Thyroid gland (tissue), 4 donors: ENCODE results near the gene GPR63.

Experiments used
- POLR2A ChIP-seq, 2 donors: fragments of 450-650 bp; IDR thresholded peaks; one replicate each; pipeline ENCODE4 v1.6.1; 2017; ENCODE audit warnings: antibody characterized with exemption in 2 of 2, mild to moderate bottlenecking in 2 of 2, moderate library complexity in 1 of 2
- TF ChIP-seq, protein P1 (sequence below), 6 experiments: fragments of 200-600 bp in 3 of 6; fragments of 450-650 bp in 3 of 6; sonication (generic) in 3 of 6; IDR thresholded peaks; one replicate each; pipeline ENCODE4 v1.5.1; 2016 to 2019; ENCODE audit warnings: antibody characterized with exemption in 6 of 6, mild to moderate bottlenecking in 2 of 6, inconsistent platforms in 1 of 6, moderate library complexity in 1 of 6

DNA sequence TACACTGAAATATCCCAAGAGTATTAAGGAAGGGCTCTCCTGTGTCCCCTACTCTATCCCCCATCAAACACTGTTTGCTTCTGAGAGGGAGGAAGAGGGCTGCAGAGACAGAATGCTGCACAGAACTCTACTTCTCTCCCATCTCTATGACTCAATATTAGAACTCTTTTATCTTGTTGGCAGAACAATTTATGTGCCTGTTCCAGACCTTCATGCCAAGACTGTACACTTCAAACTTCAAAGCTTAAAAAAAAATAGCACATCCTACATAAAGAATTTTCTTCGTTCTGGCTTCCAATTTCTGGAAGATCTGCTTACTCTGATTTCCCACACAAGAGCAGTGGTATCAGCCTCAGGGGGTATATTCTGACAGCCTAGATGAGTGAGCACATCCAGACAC lies 19.6 kb upstream of the GPR63 start:
- TF ChIP-seq, protein P1, sequence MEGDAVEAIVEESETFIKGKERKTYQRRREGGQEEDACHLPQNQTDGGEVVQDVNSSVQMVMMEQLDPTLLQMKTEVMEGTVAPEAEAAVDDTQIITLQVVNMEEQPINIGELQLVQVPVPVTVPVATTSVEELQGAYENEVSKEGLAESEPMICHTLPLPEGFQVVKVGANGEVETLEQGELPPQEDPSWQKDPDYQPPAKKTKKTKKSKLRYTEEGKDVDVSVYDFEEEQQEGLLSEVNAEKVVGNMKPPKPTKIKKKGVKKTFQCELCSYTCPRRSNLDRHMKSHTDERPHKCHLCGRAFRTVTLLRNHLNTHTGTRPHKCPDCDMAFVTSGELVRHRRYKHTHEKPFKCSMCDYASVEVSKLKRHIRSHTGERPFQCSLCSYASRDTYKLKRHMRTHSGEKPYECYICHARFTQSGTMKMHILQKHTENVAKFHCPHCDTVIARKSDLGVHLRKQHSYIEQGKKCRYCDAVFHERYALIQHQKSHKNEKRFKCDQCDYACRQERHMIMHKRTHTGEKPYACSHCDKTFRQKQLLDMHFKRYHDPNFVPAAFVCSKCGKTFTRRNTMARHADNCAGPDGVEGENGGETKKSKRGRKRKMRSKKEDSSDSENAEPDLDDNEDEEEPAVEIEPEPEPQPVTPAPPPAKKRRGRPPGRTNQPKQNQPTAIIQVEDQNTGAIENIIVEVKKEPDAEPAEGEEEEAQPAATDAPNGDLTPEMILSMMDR (IDR thresholded peaks at IDR 0.05): no peak
- TF ChIP-seq POLR2A (IDR thresholded peaks at IDR 0.05): no peak
